ENCODE measurements around the gene ADCY2. TPM values are rescaled to one million over a fixed set of nuclear protein-coding genes. Genes with fewer than 3 reads are reported as not detected.
A peak's percentile ranks its signal among the peaks of the same experiment; 100 is the strongest.

The ADCY2 gene
- total RNA-seq, 4 donors from 2014 or later: 0.19 to 2.7 (median 0.59) TPM; not detected in 1

DNA sequence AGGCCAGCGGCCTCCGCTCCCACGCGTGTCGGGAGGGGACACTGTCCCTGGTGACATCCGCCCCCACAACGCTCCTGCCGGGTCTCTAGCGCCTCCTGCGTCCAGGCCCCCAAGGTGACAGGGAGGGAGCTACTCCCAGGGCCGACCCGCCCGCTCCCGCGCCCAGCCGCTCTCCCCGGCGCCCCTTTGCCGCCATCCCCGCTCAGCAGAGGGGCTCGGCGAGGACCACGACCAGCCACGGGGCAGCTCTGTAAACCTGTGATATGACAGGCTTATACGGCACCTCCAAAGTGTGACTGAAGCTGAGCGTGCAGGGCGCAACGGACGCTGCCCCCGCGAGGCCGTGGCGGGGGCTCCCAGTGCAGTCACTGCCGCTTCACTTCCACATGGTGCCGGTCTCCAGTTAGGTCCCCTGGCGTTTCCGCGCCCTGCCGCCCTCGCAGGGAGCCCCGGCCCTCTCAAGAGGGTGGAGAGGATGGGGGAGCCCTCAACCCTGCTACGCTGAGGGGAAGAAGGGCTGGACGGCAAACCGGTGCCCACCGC, 978 bp upstream of the ADCY2 start:
- peak overlapping the region in 3 of 4 donors; percentile 35 to 66 (median 61) for H3K27ac ChIP-seq
- peak overlapping the region in 3 of 4 donors; percentile 35 to 58 (median 49) for H3K4me3 ChIP-seq

DNA sequence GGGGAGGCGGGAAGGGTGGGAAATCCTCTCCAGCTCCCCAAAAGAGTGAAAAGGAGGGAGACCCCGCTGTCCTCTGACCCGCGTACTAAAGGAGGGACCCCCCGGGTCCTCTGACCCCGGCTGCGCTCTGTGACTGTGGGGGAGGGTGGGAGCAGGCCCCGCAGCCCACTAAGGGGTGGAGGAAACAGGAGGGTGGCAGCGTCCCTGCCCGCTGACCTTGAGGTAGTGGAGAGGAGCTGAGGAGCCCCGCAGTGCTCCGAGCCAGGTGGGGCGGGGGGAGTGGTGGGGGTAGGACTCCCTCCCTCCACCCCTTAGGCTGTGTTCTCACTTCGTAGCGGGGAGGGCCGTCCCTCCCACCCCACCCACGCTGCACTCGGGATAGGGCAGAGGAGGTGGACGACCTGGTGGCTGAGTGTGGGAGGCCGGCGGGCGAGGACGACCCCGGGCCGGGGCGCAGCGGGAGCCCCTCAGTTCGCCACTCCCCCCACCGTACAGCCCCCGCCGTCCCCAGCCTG, 449 bp upstream of the ADCY2 start:
- no peak for TF ChIP-seq POLR2A (IDR thresholded peaks at IDR 0.05)
- TF ChIP-seq, protein P1, sequence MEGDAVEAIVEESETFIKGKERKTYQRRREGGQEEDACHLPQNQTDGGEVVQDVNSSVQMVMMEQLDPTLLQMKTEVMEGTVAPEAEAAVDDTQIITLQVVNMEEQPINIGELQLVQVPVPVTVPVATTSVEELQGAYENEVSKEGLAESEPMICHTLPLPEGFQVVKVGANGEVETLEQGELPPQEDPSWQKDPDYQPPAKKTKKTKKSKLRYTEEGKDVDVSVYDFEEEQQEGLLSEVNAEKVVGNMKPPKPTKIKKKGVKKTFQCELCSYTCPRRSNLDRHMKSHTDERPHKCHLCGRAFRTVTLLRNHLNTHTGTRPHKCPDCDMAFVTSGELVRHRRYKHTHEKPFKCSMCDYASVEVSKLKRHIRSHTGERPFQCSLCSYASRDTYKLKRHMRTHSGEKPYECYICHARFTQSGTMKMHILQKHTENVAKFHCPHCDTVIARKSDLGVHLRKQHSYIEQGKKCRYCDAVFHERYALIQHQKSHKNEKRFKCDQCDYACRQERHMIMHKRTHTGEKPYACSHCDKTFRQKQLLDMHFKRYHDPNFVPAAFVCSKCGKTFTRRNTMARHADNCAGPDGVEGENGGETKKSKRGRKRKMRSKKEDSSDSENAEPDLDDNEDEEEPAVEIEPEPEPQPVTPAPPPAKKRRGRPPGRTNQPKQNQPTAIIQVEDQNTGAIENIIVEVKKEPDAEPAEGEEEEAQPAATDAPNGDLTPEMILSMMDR (IDR thresholded peaks at IDR 0.05): no peak
- intact Hi-C loops (cut with DNase I): no loop called here
- DNase-seq: no peak
- peaks cover 0 to 21% (median 6%) of the 10 kb centered on the region in 3 donors for H3K4me1 ChIP-seq
- H3K27ac ChIP-seq: peak overlapping the region in 3 of 4 donors; percentile 35 to 66 (median 61)
- no peaks in the 10 kb centered on the region for H3K9me3 ChIP-seq
- no peaks in the 10 kb centered on the region for H3K36me3 ChIP-seq
- H3K27me3 ChIP-seq: peaks cover 0 to 52% (median 5%) of the 10 kb centered on the region in 4 donors
- peak overlapping the region; percentile 18 to 58 (median 42) for H3K4me3 ChIP-seq
- 0% methylated on average over 1 of the region's 31 CpGs; no CpG with 5 or more reads in 1 of the 2 donors for WGBS, 2 donors

More for the DNA sequence above, 978 bp upstream of the ADCY2 start:
- 20 to 58% methylated on average over 7 to 13 of the region's 45 CpGs for WGBS, 2 donors
- H3K36me3 ChIP-seq: no peaks in the 10 kb centered on the region
- H3K9me3 ChIP-seq: no peaks in the 10 kb centered on the region
- peaks cover 0 to 21% (median 6%) of the 10 kb centered on the region in 3 donors for H3K4me1 ChIP-seq
- peaks cover 0 to 52% (median 5%) of the 10 kb centered on the region in 4 donors for H3K27me3 ChIP-seq
- intact Hi-C loops (cut with DNase I): no loop called here
- TF ChIP-seq, protein P1 (IDR thresholded peaks at IDR 0.05): no peak
- no peak for TF ChIP-seq POLR2A (IDR thresholded peaks at IDR 0.05)
- no peak for DNase-seq

GRCh38 chr5:7396713-7397454, 946 bp downstream of the ADCY2 start:
- Histone ChIP-seq H3K27ac (peak overlapping the region in 3 of 4 donors; percentile 17 to 73 (median 56)), H3K4me1 (peaks cover 0 to 21% (median 6%) of the 10 kb centered on the region in 3 donors), H3K36me3 (no peaks in the 10 kb centered on the region), H3K27me3 (peaks cover 0 to 52% (median 5%) of the 10 kb centered on the region in 4 donors), H3K9me3 (no peaks in the 10 kb centered on the region), H3K4me3 (peak overlapping the region; percentile 36 to 73 (median 50))
- no peak for DNase-seq
- 6 to 7% methylated on average over 26 of the region's 27 CpGs for WGBS, 2 donors
- intact Hi-C loops (cut with DNase I): no loop called here
- TF ChIP-seq POLR2A (IDR thresholded peaks at IDR 0.05): no peak
- TF ChIP-seq, protein P1 (IDR thresholded peaks at IDR 0.05): no peak

GRCh38 chr5:7397937-7398336, 2.0 kb downstream of the ADCY2 start:
- peaks cover 0 to 21% (median 6%) of the 10 kb centered on the region in 3 donors for H3K4me1 ChIP-seq
- intact Hi-C loops (cut with DNase I): no loop called here
- TF ChIP-seq, protein P1 (IDR thresholded peaks at IDR 0.05): no peak
- TF ChIP-seq POLR2A (IDR thresholded peaks at IDR 0.05): no peak
- DNase-seq: no peak
- H3K27me3 ChIP-seq: peaks cover 0 to 52% (median 5%) of the 10 kb centered on the region in 4 donors
- no peak overlapping the region for H3K4me3 ChIP-seq
- no peaks in the 10 kb centered on the region for H3K9me3 ChIP-seq
- H3K27ac ChIP-seq: no peak overlapping the region
- no peaks in the 10 kb centered on the region for H3K36me3 ChIP-seq

All from esophagus squamous epithelium (tissue), 5 donors.